Measurements from ENCODE around the gene ACTR1A. TPM values are rescaled to one million over a fixed set of nuclear protein-coding genes. Genes with fewer than 3 reads are reported as not detected.
"Not testable (repeated sequence)": the region's sequence is repeated elsewhere in the genome, so short reads cannot be mapped to it uniquely, and the experiment has no call there.

The ACTR1A gene
- 10 to 100 TPM; 43.0 to 74.4 TPM for total RNA-seq

GRCh38 chr10:102502337-102503151, at the start of gene ACTR1A:
Gene ACTR1A, minus strand, starts transcription at chr10:102502712. Its CDS starts 65 bp downstream, at chr10:102502647.
- H3K36me3 Mint-ChIP-seq (ENCODE audit: low read depth): peaks cover 24% of the 10 kb centered on the region
- H3K27ac Mint-ChIP-seq: no peak within 1 kb of the TSS
- H3K27me3 Mint-ChIP-seq: no peaks in the 10 kb centered on the region
- ATAC-seq (replicated peaks): peak; percentile 53
- no peaks in the 10 kb centered on the region for H3K9me3 Mint-ChIP-seq
- H3K4me3 Mint-ChIP-seq: no peak within 1 kb of the TSS
- H3K4me1 Mint-ChIP-seq: peaks cover 7% of the 10 kb centered on the region

DNA sequence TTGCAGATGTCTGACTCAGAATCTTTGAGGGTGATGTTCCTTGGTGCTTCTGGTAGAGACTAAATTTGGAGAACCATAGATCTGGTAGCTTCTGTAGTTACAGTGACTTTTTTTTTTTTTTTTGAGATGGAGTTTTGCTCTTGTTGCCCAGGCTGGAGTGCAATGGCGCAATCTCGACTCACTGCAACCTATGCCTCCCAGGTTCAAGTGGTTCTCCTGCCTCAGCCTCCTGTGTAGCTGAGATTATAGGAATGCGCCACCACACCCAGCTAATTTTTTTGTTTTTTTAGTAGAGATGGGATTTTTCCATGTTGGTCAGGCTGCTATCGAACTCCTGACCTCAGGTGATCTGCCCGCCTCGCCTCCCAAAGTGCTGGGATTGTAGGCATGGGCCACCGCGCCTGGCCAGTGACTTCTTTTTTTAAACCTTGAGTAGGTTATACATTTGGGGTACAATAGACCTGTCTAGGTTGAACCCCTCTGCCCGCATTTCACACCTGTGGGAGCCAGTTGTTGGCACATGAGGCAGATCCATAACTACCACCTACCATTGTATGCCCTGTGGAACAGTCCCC, 48.2 kb upstream of the ACTR1A start:
- ATAC-seq (replicated peaks): no peak
- H3K36me3 Mint-ChIP-seq (ENCODE audit: low read depth): peaks cover 43% of the 10 kb centered on the region
- no peak overlapping the region for H3K4me3 Mint-ChIP-seq
- no peak overlapping the region for H3K27ac Mint-ChIP-seq
- H3K9me3 Mint-ChIP-seq: no peaks in the 10 kb centered on the region
- no peaks in the 10 kb centered on the region for H3K27me3 Mint-ChIP-seq
- H3K4me1 Mint-ChIP-seq: peaks cover 6% of the 10 kb centered on the region

- ATAC-seq (replicated peaks): no peak
- H3K27ac Mint-ChIP-seq: no peak overlapping the region
- peaks cover 41% of the 10 kb centered on the region for H3K36me3 Mint-ChIP-seq (ENCODE audit: low read depth)
- H3K4me1 Mint-ChIP-seq: peaks cover 4% of the 10 kb centered on the region
- H3K4me3 Mint-ChIP-seq: no peak overlapping the region
- no peaks in the 10 kb centered on the region for H3K9me3 Mint-ChIP-seq
- H3K27me3 Mint-ChIP-seq: no peaks in the 10 kb centered on the region
These were observed 47.0 kb upstream of the ACTR1A start for GRCh38 chr10:102549549-102549948.

DNA sequence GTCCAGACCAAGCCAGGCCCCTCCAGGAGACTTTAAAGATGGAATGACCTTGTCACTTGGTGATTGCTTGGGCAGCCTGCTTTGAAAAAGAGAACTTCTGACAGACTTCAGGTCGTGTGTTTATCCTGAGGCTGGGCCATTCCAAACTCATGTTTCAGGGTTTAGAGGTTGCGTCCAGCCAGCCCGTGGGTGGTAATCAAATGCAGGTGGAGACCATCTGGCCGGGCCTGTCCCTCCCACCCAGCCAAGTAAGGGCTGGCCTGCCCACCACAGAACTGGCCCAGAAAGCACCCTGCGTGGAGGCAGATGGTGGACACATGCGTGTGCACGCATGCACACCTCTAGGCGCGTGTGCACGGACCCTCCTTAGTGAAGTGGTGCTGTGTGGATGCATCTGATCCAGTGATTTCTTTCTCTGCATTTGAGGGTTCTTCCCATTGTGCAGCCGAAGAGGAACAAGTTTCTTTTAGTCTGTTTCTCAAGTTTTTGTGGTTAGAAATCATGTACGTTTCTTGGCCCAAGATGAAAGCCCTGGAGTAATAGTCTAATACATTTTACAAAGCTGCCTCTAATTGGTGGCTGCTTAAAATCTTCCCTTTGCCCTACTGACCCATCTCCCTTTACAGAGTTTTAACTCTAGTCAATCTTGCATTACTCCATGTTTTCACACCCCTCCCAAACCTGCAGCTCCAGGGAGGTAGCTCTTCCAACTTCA, 44.3 kb upstream of the ACTR1A start:
- H3K4me3 Mint-ChIP-seq: no peak overlapping the region
- H3K27me3 Mint-ChIP-seq: no peaks in the 10 kb centered on the region
- H3K4me1 Mint-ChIP-seq: peaks cover 7% of the 10 kb centered on the region
- no peaks in the 10 kb centered on the region for H3K9me3 Mint-ChIP-seq
- no peak for ATAC-seq (replicated peaks)
- H3K36me3 Mint-ChIP-seq (ENCODE audit: low read depth): peaks cover 30% of the 10 kb centered on the region
- no peak overlapping the region for H3K27ac Mint-ChIP-seq

GRCh38 chr10:102545997-102546396, 43.5 kb upstream of the ACTR1A start:
- Mint-ChIP-seq H3K36me3 (ENCODE audit: low read depth) (peaks cover 23% of the 10 kb centered on the region), H3K4me3 (no peak overlapping the region), H3K27ac (no peak overlapping the region), H3K27me3 (no peaks in the 10 kb centered on the region), H3K9me3 (no peaks in the 10 kb centered on the region), H3K4me1 (peaks cover 7% of the 10 kb centered on the region)
- no peak for ATAC-seq (replicated peaks)

DNA sequence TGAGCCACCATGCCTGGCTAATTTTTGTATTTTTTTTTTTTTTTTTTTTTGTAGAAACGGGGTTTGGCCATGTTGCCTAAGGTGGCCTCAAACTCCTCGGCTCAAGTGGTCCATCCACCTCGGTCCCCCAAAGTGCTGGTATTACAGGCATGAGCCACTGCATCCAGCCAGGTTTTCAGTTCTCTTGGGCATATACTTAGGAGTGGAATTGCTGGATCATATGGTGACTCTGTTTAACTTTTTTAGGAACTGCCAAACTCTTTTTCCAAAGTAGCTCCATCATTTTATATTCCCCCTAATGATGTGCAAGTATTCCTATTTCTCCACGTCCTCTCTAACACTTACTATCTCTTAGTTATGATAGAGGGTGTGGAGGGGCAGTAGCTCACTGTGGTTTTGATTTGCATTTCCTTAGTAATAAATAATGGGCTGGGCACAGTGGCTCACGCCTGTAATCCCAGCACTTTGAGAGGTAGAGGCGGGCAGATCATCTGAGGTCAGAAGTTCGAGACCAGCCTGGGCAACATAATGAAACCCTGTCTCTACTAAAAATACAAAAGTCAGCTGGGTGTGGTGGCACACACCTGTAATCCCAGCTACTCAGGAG, 42.9 kb upstream of the ACTR1A start:
- H3K4me1 Mint-ChIP-seq: peaks cover 7% of the 10 kb centered on the region
- peaks cover 17% of the 10 kb centered on the region for H3K36me3 Mint-ChIP-seq (ENCODE audit: low read depth)
- no peak for ATAC-seq (replicated peaks)
- no peaks in the 10 kb centered on the region for H3K9me3 Mint-ChIP-seq
- H3K27ac Mint-ChIP-seq: no peak overlapping the region
- no peaks in the 10 kb centered on the region for H3K27me3 Mint-ChIP-seq
- H3K4me3 Mint-ChIP-seq: no peak overlapping the region

GRCh38 chr10:102542800-102543418, 40.4 kb upstream of the ACTR1A start:
- Mint-ChIP-seq H3K4me1 (peaks cover 7% of the 10 kb centered on the region), H3K9me3 (no peaks in the 10 kb centered on the region), H3K27ac (peak overlapping the region; percentile 60), H3K36me3 (ENCODE audit: low read depth) (peaks cover 4% of the 10 kb centered on the region), H3K4me3 (no peak overlapping the region), H3K27me3 (no peaks in the 10 kb centered on the region)
- ATAC-seq (replicated peaks): peak; percentile 49

DNA sequence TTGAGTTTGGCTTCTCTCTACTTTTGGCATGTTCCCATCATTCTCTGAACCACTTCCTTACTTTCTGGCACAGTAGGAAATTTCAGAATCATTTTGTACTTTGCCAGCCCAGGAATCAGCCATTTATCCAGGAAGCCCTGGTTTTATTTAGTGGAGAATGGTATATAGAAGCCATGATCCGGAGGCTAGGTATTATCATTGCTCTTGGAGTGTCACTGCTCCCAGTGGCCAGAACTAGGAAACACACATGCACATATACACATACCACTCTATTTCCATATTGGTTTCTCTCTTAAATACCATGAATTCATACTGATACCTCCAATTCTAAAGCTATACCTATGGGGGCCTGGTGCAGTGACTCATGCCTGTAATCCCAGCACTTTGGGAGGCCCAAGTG, 37.5 kb upstream of the ACTR1A start:
- ATAC-seq (replicated peaks): peak; percentile 86
- Mint-ChIP-seq H3K36me3 (ENCODE audit: low read depth) (peaks cover 4% of the 10 kb centered on the region), H3K4me3 (no peak overlapping the region), H3K27ac (no peak overlapping the region), H3K9me3 (no peaks in the 10 kb centered on the region), H3K4me1 (peaks cover 7% of the 10 kb centered on the region), H3K27me3 (no peaks in the 10 kb centered on the region)

DNA sequence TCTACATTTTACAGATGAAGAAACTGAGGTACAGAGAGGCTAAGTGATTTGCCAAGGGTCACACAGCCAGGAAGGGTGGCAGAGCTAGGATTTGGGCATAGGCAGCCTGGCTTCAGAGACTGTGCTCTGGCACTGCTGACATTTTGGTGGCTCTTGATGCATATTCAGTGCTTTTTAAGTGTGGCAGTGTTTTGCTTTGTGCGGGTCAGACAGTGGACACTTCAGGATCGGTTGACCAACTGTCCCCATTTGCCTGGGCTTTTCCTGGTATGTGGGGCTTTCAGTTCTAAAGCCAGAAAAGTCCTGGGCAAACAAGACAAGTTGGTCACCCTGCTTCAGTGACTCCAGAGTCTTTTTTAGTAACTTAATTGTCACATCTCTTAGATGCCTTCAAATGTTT, 36.3 kb upstream of the ACTR1A start:
- Mint-ChIP-seq H3K27me3 (no peaks in the 10 kb centered on the region), H3K27ac (no peak overlapping the region), H3K36me3 (ENCODE audit: low read depth) (peaks cover 4% of the 10 kb centered on the region), H3K9me3 (no peaks in the 10 kb centered on the region), H3K4me1 (peaks cover 7% of the 10 kb centered on the region), H3K4me3 (no peak overlapping the region)
- ATAC-seq (replicated peaks): no peak

- Mint-ChIP-seq H3K4me3 (no peak overlapping the region), H3K27ac (no peak overlapping the region), H3K4me1 (peaks cover 5% of the 10 kb centered on the region), H3K27me3 (no peaks in the 10 kb centered on the region), H3K9me3 (no peaks in the 10 kb centered on the region), H3K36me3 (ENCODE audit: low read depth) (peaks cover 4% of the 10 kb centered on the region)
- no peak for ATAC-seq (replicated peaks)
These were observed 35.4 kb upstream of the ACTR1A start for GRCh38 chr10:102537948-102538347.

DNA sequence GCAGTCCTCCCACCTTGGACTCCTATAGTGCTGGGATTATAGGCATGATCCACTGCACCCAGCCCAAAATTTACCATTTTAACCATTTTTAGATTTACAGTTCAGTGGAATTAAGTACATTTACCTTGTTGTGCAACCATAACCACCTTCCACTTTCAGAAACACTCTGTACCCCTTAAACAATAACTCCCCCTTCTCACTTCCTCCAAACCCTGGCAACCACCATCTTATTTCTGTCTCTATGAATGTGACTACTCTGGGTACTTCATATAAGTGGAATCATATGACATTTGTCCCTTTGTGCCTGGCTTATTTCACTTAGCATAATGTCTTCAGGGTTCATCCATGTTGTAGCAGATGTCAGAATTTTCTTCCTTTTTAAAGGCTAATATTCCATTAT, 34.9 kb upstream of the ACTR1A start:
- Mint-ChIP-seq H3K27ac (no peak overlapping the region), H3K36me3 (ENCODE audit: low read depth) (no peaks in the 10 kb centered on the region), H3K4me3 (no peak overlapping the region), H3K9me3 (no peaks in the 10 kb centered on the region), H3K4me1 (no peaks in the 10 kb centered on the region), H3K27me3 (no peaks in the 10 kb centered on the region)
- ATAC-seq (replicated peaks): no peak

- Mint-ChIP-seq H3K27ac (no peak overlapping the region), H3K36me3 (ENCODE audit: low read depth) (no peaks in the 10 kb centered on the region), H3K4me3 (no peak overlapping the region), H3K9me3 (no peaks in the 10 kb centered on the region), H3K4me1 (no peaks in the 10 kb centered on the region), H3K27me3 (no peaks in the 10 kb centered on the region)
- ATAC-seq (replicated peaks): no peak
These were observed 33.1 kb upstream of the ACTR1A start for GRCh38 chr10:102535481-102536147.

DNA sequence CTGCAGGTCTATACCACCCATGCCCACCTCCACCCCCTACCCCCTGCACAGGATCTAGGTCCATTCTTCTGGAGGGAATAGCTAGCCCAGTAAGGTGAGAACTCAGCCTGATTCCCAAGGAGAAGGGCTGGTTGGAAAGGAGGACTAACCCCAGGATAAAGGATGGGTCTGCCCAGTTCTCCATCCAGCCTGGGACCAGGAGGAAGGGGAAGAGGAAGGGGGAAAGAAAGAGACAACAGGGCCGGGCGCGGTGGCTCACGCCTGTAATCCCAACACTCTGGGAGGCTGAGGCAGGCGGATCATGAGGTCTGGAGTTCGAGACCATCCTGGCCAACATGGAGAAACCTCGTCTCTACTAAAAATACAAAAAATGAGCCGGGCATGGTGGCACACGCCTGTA, 32.5 kb upstream of the ACTR1A start:
- H3K9me3 Mint-ChIP-seq; H3K36me3 Mint-ChIP-seq (ENCODE audit: low read depth); H3K27ac Mint-ChIP-seq; H3K4me1 Mint-ChIP-seq; H3K27me3 Mint-ChIP-seq; ATAC-seq (replicated peaks); H3K4me3 Mint-ChIP-seq: not testable (repeated sequence)

GRCh38 chr10:102534333-102534732, 31.8 kb upstream of the ACTR1A start:
- no peaks in the 10 kb centered on the region for H3K27me3 Mint-ChIP-seq
- H3K36me3 Mint-ChIP-seq (ENCODE audit: low read depth): no peaks in the 10 kb centered on the region
- no peak overlapping the region for H3K4me3 Mint-ChIP-seq
- H3K27ac Mint-ChIP-seq: no peak overlapping the region
- no peaks in the 10 kb centered on the region for H3K9me3 Mint-ChIP-seq
- no peak for ATAC-seq (replicated peaks)
- no peaks in the 10 kb centered on the region for H3K4me1 Mint-ChIP-seq

Measured in activated T-helper 17 cell treated with anti-CD3 and anti-CD28 coated beads, Interleukin-2, amount 50 U/mL, for 72 hours (primary cell).